ENCODE data around the gene SUGP2. TPM values are rescaled to one million over a fixed set of nuclear protein-coding genes. Genes with fewer than 3 reads are reported as not detected.

Gene SUGP2
- total and polyA plus RNA-seq, 2 experiments from 2014 or later, result 102 to 109 TPM

DNA sequence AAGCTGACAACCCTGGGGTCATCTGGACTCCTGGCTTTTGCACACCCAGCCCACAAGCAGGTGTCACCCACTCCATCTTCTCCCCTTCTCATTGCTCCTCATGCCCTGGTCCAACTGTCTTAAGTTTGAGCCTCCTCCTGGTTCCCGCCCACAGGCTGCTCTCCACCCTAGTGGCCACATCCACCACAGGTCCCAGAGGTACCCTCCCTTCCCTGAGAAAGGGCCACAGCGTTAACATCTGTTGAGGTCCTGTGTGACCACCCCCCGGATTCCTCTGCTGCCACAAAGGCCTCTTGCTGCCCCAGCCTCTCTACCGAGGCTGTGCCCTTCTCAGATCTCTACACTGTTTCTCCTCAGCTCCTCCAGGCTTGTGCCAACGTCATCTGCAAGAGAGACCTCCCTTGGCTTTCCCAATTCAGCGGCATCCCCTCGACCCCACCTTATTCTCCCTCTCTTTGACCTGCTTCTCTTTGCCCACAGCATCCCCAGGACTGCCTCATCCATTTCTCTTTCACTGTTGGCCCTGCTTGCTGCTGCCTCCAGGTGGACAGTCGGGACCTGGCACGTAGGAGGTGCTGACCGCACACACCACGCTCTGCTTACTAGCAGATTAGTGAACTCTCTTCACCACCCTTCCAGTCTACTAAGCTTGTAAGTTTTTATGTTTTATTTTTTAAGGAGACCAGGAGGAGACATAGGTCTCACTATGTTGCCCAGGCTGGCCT is 33.3 kb downstream of the SUGP2 start:
- Mint-ChIP-seq H3K4me1 (peaks cover 9% of the 10 kb centered on the region; the same call in 2 of the 3 replicates), H3K27me3 (ENCODE audit: insufficient read depth, low read depth, poor library complexity) (peaks cover 14% of the 10 kb centered on the region), H3K36me3 (ENCODE audit: low read depth) (peaks cover 80% of the 10 kb centered on the region), H3K4me3 (no peak overlapping the region), H3K9me3 (no peaks in the 10 kb centered on the region), H3K27ac (no peak overlapping the region)
- Histone ChIP-seq H3F3A (replicated peaks; ENCODE audit: low read depth) (peaks cover 4% of the 10 kb centered on the region; the same call in 1 of the 2 replicates), H3K27ac (ENCODE audit: low read depth) (no peak overlapping the region), H3K4me2 (no peak overlapping the region), H3K9me2 (ENCODE audit: insufficient read depth) (no peaks in the 10 kb centered on the region), H3K79me2 (replicated peaks; ENCODE audit: insufficient read depth) (no peaks in the 10 kb centered on the region), H2AFZ (no peak overlapping the region), H3K4me3 (no peak overlapping the region), H3K36me3 (ENCODE audit: insufficient read depth) (peaks cover 27% of the 10 kb centered on the region), H3K4me1 (ENCODE audit: insufficient read depth) (no peaks in the 10 kb centered on the region), H4K20me1 (replicated peaks; ENCODE audit: insufficient read depth) (peaks cover 14% of the 10 kb centered on the region; the same call in 1 of the 2 replicates), H3K27me3 (ENCODE audit: insufficient read depth) (no peaks in the 10 kb centered on the region)
- no peak for TF ChIP-seq NANOG (IDR thresholded peaks at IDR 0.05; ENCODE audit: borderline replicate concordance)
- TF ChIP-seq STAT1 (IDR thresholded peaks at IDR 0.05; ENCODE audit: unreplicated experiment), result no peak
- TF ChIP-seq, protein P1, sequence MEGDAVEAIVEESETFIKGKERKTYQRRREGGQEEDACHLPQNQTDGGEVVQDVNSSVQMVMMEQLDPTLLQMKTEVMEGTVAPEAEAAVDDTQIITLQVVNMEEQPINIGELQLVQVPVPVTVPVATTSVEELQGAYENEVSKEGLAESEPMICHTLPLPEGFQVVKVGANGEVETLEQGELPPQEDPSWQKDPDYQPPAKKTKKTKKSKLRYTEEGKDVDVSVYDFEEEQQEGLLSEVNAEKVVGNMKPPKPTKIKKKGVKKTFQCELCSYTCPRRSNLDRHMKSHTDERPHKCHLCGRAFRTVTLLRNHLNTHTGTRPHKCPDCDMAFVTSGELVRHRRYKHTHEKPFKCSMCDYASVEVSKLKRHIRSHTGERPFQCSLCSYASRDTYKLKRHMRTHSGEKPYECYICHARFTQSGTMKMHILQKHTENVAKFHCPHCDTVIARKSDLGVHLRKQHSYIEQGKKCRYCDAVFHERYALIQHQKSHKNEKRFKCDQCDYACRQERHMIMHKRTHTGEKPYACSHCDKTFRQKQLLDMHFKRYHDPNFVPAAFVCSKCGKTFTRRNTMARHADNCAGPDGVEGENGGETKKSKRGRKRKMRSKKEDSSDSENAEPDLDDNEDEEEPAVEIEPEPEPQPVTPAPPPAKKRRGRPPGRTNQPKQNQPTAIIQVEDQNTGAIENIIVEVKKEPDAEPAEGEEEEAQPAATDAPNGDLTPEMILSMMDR (conservative IDR thresholded peaks at IDR 0.05; ENCODE audit: low read depth in 2 of 2), result peak; percentile 37 to 46
- DNase-seq (ENCODE audit: low spot score), result peak; percentile 21
- peak; percentile 11; the same call in 2 of the 3 replicates for ATAC-seq

DNA sequence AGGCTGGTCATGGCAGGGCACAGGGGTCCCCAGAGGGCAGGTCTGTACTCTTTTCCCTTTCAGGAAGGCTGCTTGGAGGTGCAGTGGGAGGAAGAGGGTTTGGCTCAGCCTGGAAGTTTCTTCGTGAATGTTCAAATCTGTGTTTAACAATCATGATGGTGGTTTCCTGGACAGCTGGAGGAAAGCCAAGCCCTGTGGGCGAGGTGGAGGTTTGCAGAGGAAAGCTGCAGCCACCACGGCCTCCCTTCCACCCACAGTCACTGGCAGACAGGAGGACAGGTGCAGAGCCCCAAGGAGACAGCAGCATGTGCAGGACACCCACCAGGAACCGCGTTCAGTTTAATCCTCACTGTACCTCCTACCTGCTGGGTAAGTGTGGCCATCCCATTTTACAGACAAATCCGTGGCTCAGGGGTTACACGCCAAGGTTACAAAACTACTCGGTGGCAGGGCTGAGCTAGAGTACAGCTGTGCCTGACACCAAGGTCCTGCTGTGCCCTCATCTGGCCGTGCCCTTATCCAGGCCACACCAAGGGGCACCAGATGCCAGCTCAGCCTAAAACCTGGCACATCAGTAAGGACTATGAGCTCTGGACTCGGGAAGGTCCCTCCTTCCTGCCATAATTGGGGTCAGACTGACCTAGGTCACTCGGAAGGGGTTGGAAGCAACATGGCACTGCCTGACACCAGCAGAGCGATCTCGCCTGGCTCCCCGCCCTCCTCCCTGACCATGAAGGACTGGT is 34.1 kb downstream of the SUGP2 start:
- Histone ChIP-seq H3K79me2 (replicated peaks; ENCODE audit: insufficient read depth) (no peaks in the 10 kb centered on the region), H3K27ac (ENCODE audit: low read depth) (no peak overlapping the region), H3K27me3 (ENCODE audit: insufficient read depth) (no peaks in the 10 kb centered on the region), H3K9me2 (ENCODE audit: insufficient read depth) (no peaks in the 10 kb centered on the region), H3K4me3 (no peak overlapping the region), H3F3A (replicated peaks; ENCODE audit: low read depth) (peaks cover 7% of the 10 kb centered on the region; the same call in 1 of the 2 replicates), H2AFZ (no peak overlapping the region), H3K36me3 (ENCODE audit: insufficient read depth) (peaks cover 21% of the 10 kb centered on the region), H4K20me1 (replicated peaks; ENCODE audit: insufficient read depth) (peaks cover 14% of the 10 kb centered on the region; the same call in 1 of the 2 replicates), H3K4me2 (no peak overlapping the region), H3K4me1 (ENCODE audit: insufficient read depth) (no peaks in the 10 kb centered on the region)
- H3K9me3 Mint-ChIP-seq, result no peaks in the 10 kb centered on the region
- H3K36me3 Mint-ChIP-seq (ENCODE audit: low read depth), result peaks cover 79% of the 10 kb centered on the region
- ATAC-seq, result no peak
- peaks cover 11% of the 10 kb centered on the region; the same call in 2 of the 3 replicates for H3K4me1 Mint-ChIP-seq
- no peak overlapping the region for H3K4me3 Mint-ChIP-seq
- peaks cover 11% of the 10 kb centered on the region for H3K27me3 Mint-ChIP-seq (ENCODE audit: insufficient read depth, low read depth, poor library complexity)
- no peak for DNase-seq (ENCODE audit: low spot score)
- H3K27ac Mint-ChIP-seq, result no peak overlapping the region
- TF ChIP-seq POLR2AphosphoS5 (IDR thresholded peaks at IDR 0.05; ENCODE audit: low read depth) (no peak), CREB1 (CRISPR knock-in tag; IDR thresholded peaks at IDR 0.05; ENCODE audit: low read depth) (no peak), JUNB (IDR thresholded peaks at IDR 0.05; ENCODE audit: unreplicated experiment) (no peak), EZH2phosphoT487 (IDR thresholded peaks at IDR 0.05; ENCODE audit: unreplicated experiment) (no peak), NANOG (IDR thresholded peaks at IDR 0.05; ENCODE audit: borderline replicate concordance) (no peak), EZH2 (IDR thresholded peaks at IDR 0.05; ENCODE audit: low read depth, unreplicated experiment) (no peak)
- TF ChIP-seq, protein P2, sequence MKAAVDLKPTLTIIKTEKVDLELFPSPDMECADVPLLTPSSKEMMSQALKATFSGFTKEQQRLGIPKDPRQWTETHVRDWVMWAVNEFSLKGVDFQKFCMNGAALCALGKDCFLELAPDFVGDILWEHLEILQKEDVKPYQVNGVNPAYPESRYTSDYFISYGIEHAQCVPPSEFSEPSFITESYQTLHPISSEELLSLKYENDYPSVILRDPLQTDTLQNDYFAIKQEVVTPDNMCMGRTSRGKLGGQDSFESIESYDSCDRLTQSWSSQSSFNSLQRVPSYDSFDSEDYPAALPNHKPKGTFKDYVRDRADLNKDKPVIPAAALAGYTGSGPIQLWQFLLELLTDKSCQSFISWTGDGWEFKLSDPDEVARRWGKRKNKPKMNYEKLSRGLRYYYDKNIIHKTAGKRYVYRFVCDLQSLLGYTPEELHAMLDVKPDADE (IDR thresholded peaks at IDR 0.05), result no peak
- TF ChIP-seq, protein P3, sequence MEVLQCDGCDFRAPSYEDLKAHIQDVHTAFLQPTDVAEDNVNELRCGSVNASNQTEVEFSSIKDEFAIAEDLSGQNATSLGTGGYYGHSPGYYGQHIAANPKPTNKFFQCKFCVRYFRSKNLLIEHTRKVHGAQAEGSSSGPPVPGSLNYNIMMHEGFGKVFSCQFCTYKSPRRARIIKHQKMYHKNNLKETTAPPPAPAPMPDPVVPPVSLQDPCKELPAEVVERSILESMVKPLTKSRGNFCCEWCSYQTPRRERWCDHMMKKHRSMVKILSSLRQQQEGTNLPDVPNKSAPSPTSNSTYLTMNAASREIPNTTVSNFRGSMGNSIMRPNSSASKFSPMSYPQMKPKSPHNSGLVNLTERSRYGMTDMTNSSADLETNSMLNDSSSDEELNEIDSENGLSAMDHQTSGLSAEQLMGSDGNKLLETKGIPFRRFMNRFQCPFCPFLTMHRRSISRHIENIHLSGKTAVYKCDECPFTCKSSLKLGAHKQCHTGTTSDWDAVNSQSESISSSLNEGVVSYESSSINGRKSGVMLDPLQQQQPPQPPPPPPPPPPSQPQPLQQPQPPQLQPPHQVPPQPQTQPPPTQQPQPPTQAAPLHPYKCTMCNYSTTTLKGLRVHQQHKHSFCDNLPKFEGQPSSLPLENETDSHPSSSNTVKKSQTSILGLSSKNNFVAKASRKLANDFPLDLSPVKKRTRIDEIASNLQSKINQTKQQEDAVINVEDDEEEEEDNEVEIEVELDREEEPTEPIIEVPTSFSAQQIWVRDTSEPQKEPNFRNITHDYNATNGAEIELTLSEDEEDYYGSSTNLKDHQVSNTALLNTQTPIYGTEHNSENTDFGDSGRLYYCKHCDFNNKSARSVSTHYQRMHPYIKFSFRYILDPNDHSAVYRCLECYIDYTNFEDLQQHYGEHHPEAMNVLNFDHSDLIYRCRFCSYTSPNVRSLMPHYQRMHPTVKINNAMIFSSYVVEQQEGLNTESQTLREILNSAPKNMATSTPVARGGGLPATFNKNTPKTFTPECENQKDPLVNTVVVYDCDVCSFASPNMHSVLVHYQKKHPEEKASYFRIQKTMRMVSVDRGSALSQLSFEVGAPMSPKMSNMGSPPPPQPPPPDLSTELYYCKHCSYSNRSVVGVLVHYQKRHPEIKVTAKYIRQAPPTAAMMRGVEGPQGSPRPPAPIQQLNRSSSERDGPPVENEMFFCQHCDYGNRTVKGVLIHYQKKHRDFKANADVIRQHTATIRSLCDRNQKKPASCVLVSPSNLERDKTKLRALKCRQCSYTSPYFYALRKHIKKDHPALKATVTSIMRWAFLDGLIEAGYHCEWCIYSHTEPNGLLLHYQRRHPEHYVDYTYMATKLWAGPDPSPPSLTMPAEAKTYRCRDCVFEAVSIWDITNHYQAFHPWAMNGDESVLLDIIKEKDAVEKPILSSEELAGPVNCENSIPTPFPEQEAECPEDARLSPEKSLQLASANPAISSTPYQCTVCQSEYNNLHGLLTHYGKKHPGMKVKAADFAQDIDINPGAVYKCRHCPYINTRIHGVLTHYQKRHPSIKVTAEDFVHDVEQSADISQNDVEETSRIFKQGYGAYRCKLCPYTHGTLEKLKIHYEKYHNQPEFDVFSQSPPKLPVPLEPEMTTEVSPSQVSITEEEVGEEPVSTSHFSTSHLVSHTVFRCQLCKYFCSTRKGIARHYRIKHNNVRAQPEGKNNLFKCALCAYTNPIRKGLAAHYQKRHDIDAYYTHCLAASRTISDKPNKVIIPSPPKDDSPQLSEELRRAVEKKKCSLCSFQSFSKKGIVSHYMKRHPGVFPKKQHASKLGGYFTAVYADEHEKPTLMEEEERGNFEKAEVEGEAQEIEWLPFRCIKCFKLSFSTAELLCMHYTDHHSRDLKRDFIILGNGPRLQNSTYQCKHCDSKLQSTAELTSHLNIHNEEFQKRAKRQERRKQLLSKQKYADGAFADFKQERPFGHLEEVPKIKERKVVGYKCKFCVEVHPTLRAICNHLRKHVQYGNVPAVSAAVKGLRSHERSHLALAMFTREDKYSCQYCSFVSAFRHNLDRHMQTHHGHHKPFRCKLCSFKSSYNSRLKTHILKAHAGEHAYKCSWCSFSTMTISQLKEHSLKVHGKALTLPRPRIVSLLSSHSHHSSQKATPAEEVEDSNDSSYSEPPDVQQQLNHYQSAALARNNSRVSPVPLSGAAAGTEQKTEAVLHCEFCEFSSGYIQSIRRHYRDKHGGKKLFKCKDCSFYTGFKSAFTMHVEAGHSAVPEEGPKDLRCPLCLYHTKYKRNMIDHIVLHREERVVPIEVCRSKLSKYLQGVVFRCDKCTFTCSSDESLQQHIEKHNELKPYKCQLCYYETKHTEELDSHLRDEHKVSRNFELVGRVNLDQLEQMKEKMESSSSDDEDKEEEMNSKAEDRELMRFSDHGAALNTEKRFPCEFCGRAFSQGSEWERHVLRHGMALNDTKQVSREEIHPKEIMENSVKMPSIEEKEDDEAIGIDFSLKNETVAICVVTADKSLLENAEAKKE (CRISPR knock-in tag; IDR thresholded peaks at IDR 0.05), result no peak

All from GM23338 (cell line).